T-helper 1 cell treated with Interleukin-12 subunit alpha and Interleukin-12 subunit beta and Interleukin-4 antibody, amounts not matched to agents 30 μg/mL and 1 μg/mL, for 36 hours (primary cell): ENCODE data around the gene SHLD1.

ENCODE experiments used
- H3K27ac Mint-ChIP-seq: one replicate; pipeline ENCODE4 v1.8.0; 2021; ENCODE audit warnings: mild to moderate bottlenecking, mixed read lengths
- H3K27me3 Mint-ChIP-seq: one replicate; pipeline ENCODE4 v1.8.0; 2021; ENCODE audit warnings: low read depth, mixed read lengths
- H3K36me3 Mint-ChIP-seq: one replicate; pipeline ENCODE4 v1.8.0; 2021; ENCODE audit warnings: low read depth, mixed read lengths
- H3K4me1 Mint-ChIP-seq: one replicate; pipeline ENCODE4 v1.8.0; 2021; ENCODE audit warnings: low read depth, mixed read lengths
- H3K4me3 Mint-ChIP-seq: one replicate; pipeline ENCODE4 v1.8.0; 2021; ENCODE audit warnings: mild to moderate bottlenecking, moderate library complexity, mixed read lengths
- H3K9me3 Mint-ChIP-seq: one replicate; pipeline ENCODE4 v1.8.0; 2021; ENCODE audit warnings: mixed read lengths

Gene SHLD1

DNA sequence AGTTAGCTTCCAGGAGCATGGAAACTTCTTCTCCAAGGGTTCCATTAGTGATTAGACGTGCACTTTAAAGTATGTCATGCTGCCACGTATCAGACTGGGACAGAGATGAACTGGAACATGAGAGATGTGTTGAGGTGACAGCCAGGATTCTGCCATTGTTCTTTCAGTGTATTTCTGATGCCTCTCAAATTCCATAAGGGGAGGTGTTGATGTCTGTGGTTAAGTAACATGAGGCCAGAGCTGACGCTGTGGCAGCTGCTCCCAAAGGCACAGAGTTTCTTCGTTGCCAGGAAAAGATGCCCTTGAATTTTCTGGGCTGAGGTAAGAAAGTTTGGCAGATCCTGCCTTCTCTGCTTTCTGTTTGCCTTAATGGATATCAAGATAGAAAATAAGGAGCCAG is 136.6 kb downstream of the SHLD1 start:
- H3K27me3 Mint-ChIP-seq = no peaks in the 10 kb centered on the region

DNA sequence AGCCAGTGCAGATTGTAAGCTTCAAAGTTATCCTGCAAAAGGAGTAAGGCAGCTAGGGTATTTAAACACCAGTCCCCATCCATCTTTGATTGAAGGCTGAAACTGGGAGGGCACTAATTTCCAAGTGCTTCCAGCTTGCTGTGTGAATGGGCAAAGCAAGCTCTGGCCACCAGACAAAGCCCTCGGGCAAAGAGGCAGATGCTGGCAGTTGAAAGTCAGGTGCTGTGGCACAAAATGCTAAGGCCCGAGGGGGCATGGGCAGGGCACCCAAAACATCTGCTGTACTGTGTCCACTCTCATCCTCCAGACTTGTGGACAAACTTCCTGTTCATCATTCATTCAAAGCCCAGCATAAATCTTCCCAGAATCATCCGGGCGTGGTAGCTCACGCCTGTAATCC is 137.2 kb downstream of the SHLD1 start:
- Mint-ChIP-seq H3K36me3 (no peaks in the 10 kb centered on the region), H3K4me1 (no peaks in the 10 kb centered on the region), H3K9me3 (no peaks in the 10 kb centered on the region), H3K27ac (no peak overlapping the region), H3K4me3 (no peak overlapping the region), H3K27me3 (no peaks in the 10 kb centered on the region)

More for the DNA sequence above, 136.6 kb downstream of the SHLD1 start:
- Mint-ChIP-seq H3K4me1 (no peaks in the 10 kb centered on the region), H3K9me3 (no peaks in the 10 kb centered on the region), H3K36me3 (no peaks in the 10 kb centered on the region), H3K4me3 (no peak overlapping the region), H3K27ac (no peak overlapping the region)

DNA sequence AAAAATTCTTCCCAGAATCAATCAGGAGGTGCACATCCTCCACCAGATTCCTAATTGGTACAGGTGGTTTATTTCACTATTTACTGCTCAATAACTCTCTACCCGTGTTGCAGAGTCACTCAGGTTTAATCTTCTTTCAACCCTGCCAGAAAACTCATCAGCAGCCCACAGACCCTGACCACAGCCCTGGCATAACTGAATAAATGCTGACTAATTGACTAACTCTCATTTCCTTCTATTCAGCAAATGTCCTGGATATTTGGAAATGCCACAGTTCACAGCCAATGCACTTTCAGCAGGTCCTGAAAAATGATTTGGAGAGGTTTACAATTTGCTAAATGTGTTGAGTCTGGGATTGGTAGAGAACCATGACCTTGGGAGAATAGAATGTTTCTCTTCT is 137.8 kb downstream of the SHLD1 start:
- no peaks in the 10 kb centered on the region for H3K4me1 Mint-ChIP-seq
- no peak overlapping the region for H3K27ac Mint-ChIP-seq
- no peak overlapping the region for H3K4me3 Mint-ChIP-seq
- H3K9me3 Mint-ChIP-seq = no peaks in the 10 kb centered on the region
- no peaks in the 10 kb centered on the region for H3K27me3 Mint-ChIP-seq
- no peaks in the 10 kb centered on the region for H3K36me3 Mint-ChIP-seq

DNA sequence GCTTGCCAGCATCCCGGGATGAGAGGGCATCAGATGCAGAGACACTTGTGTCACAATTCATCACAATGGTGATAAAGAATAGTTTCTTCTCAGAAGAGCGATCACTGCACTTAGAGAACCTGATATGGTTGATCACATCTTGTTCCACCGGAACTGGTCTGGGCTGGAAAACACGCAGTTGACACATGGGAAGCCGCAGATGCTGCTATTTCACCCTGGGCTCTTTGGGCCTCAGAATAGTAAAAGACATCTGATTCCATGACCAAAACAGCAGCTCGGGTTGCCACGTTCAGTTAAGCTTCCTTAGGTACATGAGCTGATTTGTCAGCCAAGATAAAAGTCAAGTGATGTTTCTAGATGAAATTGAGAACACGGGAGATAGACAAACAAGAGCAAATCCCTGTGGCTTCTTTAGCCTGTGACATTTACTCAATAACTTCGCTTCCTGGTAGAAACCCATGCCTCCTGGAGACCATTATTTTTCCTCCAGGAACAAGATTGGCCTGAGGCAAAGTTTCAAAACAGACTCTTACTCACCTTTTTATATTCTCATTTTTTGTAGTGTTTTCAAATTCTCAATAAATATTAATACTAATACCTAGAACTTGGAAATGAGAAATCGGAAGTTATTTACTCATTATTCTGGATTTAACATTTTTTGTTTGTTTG is 140.7 kb downstream of the SHLD1 start:
- H3K36me3 Mint-ChIP-seq = no peaks in the 10 kb centered on the region
- no peak overlapping the region for H3K4me3 Mint-ChIP-seq
- no peaks in the 10 kb centered on the region for H3K4me1 Mint-ChIP-seq
- no peaks in the 10 kb centered on the region for H3K9me3 Mint-ChIP-seq
- no peaks in the 10 kb centered on the region for H3K27me3 Mint-ChIP-seq
- no peak overlapping the region for H3K27ac Mint-ChIP-seq

DNA sequence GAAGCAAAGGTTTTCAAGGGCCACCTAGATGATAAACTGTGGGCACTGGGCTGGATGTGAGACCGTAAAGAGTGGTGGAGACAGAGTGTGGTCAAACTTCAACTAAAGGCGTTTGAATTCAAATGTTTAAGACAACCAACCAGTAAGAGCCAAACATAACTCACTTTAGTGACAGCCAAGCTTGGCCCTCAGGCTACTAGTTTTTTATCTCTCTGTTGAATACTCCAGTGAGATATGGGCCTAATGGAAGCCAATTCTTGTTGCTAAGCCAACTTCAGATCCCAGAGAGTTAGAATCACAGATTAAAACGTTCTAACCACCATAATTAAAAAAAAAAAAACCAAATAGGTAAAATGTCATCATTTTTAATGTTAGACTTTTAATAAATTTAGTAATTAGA is 142.9 kb downstream of the SHLD1 start:
- Mint-ChIP-seq H3K27me3 (peaks cover 12% of the 10 kb centered on the region), H3K4me1 (no peaks in the 10 kb centered on the region), H3K4me3 (no peak overlapping the region), H3K36me3 (no peaks in the 10 kb centered on the region), H3K27ac (no peak overlapping the region), H3K9me3 (peaks cover 6% of the 10 kb centered on the region)

DNA sequence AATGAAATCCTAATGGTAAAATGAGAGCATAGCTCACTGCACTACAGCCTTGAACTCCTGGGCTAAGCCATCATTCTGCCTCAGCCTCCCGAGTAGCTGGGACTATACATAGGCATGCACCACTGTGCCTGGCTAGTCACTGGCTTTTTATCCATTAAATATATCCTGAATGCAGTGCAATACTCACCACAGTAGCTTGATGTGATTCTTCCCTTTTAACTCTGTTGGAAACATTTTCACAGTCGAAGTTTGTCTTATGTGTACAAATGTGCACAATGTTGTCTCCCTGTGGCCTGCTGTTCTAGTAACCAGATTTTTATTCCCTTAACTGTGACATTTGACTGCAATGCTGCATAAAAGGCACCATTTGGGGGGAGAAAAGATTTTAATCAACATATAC is 143.4 kb downstream of the SHLD1 start:
- H3K9me3 Mint-ChIP-seq = peaks cover 6% of the 10 kb centered on the region
- no peaks in the 10 kb centered on the region for H3K36me3 Mint-ChIP-seq
- no peaks in the 10 kb centered on the region for H3K4me1 Mint-ChIP-seq
- H3K27me3 Mint-ChIP-seq = peaks cover 16% of the 10 kb centered on the region
- H3K27ac Mint-ChIP-seq = no peak overlapping the region
- no peak overlapping the region for H3K4me3 Mint-ChIP-seq

DNA sequence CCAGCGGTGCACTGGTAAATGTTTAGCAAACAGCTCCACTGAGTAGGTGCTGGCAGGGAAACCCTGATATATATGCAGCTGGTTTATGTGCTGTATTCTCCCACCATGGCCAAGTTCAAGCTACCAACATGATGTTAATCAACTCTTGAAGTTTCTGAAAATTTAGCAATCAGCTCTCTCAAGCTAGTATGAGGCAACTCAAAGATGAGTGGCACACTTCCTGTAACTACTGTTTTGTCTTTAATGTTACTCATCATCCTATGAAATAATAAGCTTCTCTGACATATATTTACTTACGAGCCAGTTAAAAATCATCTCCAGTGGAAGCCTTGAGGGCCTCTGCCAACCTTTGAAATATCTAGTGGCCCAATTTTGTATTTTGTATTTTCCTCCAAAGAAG is 145.4 kb downstream of the SHLD1 start:
- peaks cover 6% of the 10 kb centered on the region for H3K9me3 Mint-ChIP-seq
- H3K27ac Mint-ChIP-seq = no peak overlapping the region
- H3K27me3 Mint-ChIP-seq = peaks cover 26% of the 10 kb centered on the region
- H3K4me3 Mint-ChIP-seq = no peak overlapping the region
- H3K36me3 Mint-ChIP-seq = no peaks in the 10 kb centered on the region
- H3K4me1 Mint-ChIP-seq = no peaks in the 10 kb centered on the region

DNA sequence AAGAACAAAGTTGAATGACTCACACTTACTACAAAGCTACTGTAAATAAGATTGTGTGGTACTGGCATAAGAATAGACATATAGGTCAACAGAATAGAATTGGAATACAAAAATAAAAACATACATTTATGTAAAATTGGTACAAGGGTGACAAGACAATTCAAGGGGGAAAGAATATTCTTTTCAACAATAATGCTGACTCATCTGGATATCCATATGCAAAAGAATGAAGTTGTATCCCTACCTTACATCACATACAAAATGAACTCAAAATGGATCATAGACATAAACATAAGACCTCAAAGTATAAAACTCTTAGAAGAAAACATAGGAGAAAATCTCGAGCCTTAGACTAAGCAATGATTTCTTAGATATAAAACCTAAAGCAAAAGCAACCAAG is 149.2 kb downstream of the SHLD1 start:
- no peak overlapping the region for H3K27ac Mint-ChIP-seq

DNA sequence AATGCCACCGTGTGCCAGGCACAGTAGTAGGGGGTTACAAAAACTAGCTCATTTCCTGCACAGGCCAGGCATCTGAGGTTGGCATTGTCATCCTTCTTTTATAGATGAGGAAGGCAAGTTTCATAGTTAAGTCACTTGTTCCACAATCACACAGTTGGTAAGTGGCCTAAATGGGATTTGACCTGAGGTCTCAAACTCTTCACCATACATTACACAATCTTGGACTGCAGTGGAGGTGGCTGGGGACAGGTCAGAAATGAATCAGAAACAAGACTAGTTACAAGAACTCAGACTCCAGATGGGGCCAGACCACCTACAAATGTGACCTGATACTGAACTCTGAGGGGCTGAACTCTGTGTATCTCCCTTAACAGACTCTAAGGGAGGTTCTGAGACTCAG is 150.7 kb downstream of the SHLD1 start:
- peaks cover 6% of the 10 kb centered on the region for H3K9me3 Mint-ChIP-seq
- H3K4me1 Mint-ChIP-seq = no peaks in the 10 kb centered on the region
- peaks cover 33% of the 10 kb centered on the region for H3K27me3 Mint-ChIP-seq
- H3K36me3 Mint-ChIP-seq = no peaks in the 10 kb centered on the region
- no peak overlapping the region for H3K4me3 Mint-ChIP-seq
- no peak overlapping the region for H3K27ac Mint-ChIP-seq

More for the DNA sequence above, 149.2 kb downstream of the SHLD1 start:
- no peak overlapping the region for H3K4me3 Mint-ChIP-seq
- no peaks in the 10 kb centered on the region for H3K36me3 Mint-ChIP-seq
- peaks cover 33% of the 10 kb centered on the region for H3K27me3 Mint-ChIP-seq
- peaks cover 6% of the 10 kb centered on the region for H3K9me3 Mint-ChIP-seq
- no peaks in the 10 kb centered on the region for H3K4me1 Mint-ChIP-seq

DNA sequence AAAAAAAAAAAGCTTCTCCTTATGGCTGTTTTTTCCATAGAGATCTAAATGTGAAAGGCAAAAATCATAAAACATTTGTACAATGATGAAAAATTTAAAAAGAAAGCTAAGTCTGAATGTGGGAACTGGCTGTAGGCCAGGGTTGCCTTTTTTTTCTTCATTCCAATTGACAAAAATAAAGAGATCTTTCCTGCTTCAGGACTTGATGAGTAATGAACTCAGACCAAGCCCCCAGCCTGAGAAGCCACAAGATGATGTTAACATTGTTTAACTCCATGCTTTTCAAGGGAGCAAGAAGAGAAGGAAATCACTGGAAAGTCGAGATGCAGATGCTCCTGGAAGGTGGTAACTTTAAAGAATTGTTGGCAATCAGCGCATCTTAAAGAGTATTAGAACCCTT is 158.8 kb downstream of the SHLD1 start:
- peaks cover 3% of the 10 kb centered on the region for H3K4me1 Mint-ChIP-seq
- peaks cover 65% of the 10 kb centered on the region for H3K27me3 Mint-ChIP-seq
- no peak overlapping the region for H3K27ac Mint-ChIP-seq
- H3K36me3 Mint-ChIP-seq = no peaks in the 10 kb centered on the region
- no peak overlapping the region for H3K4me3 Mint-ChIP-seq
- H3K9me3 Mint-ChIP-seq = no peaks in the 10 kb centered on the region

DNA sequence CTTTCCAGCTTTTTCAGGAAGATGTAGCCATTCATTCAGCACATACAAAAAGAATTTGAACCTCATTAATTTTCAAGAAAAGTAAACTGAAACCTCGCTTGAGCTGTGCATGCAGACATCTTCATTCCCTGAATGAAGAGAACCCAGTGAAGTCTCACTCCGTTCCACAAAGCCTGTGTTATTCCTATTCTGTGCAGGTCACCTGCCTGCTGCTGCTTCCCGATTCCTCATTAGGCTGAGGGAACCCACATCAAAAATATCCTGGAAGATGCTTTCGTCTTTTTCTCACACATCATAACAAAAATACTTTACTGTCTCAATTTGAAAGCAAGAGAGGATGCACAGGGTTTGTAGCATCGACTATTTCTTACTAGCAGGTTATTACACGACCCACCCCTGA is 160.0 kb downstream of the SHLD1 start:
- Mint-ChIP-seq H3K4me3 (peak overlapping the region; percentile 56), H3K27ac (no peak overlapping the region), H3K4me1 (peaks cover 3% of the 10 kb centered on the region), H3K9me3 (no peaks in the 10 kb centered on the region), H3K27me3 (peaks cover 73% of the 10 kb centered on the region), H3K36me3 (no peaks in the 10 kb centered on the region)

DNA sequence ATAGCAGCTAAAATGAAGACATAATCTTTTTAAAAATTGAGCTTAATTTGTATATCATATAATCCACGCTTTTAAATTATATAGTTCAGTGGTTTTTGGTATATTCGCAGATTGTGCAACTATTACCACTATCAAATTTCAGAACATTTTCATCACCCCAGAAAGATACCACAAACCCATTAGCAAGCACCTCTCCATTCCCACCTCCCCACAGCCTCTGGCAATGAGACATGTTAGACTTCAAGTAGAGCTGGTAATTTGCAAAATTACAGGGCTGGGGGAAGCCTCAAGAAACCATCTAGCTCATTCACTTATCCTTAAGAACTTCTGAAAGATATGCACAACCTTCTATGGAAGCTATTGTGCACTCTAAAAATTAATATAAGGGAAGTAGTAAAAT is 163.0 kb downstream of the SHLD1 start:
- H3K27ac Mint-ChIP-seq = no peak overlapping the region
- no peak overlapping the region for H3K4me3 Mint-ChIP-seq
- peaks cover 3% of the 10 kb centered on the region for H3K4me1 Mint-ChIP-seq
- H3K36me3 Mint-ChIP-seq = no peaks in the 10 kb centered on the region
- H3K9me3 Mint-ChIP-seq = no peaks in the 10 kb centered on the region
- H3K27me3 Mint-ChIP-seq = peaks cover 55% of the 10 kb centered on the region
